ENCODE measurements around the gene RRP1B. TPM values are rescaled to one million over a fixed set of nuclear protein-coding genes. Genes with fewer than 3 reads are reported as not detected.

RRP1B gene
- total and polyA plus RNA-seq, 12 donors: 5.7 to 18.6 (median 15.7) TPM

DNA sequence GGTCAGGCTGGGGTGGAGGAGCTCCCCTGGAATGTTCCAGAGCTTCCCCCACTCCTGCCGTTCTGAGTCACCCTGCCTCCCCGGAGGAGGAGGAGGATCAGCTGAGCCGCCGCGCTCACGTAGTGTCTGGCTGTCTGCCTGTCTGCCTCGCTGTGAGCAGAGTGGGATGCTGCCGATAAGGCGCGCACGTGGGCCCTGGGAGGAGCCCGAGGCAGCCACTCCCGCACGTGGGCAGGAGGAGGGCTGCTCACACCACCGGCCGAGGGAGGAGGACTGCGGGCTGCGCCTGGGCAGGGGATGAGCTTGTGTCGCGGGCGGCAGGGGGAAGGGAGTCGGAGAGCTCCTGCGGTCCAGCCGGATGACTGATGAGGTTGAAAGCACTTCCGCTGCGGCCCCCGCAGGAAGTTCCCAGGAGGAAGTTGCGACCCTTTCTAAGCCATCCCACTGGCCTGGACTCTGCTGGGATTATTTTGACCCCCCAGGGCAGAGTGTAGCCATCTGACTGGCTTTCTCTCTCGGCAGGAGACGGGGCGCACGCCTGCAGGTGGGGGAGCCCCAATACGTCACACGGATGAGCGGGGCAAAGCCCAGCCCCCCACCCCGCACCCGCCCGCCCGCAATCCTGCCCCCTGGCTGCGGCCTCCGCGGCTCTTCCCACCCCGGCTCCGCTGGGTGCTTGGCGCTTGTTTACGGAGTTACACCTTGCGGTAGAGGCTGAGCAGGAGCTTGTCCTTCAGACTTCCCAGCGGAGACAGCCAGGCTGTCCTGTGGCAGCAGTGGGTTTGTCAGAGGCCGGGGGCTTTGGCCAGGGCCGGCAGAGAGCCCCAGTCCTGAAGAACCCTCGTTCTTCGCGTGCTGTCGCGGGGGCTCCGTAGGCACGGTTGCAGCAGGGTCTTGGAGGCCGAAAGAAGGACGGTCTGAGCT, 69.4 kb downstream of the RRP1B start:
- WGBS, 4 donors: 6 to 29% (median 8%) methylated on average over 9 to 59 of the region's 59 CpGs
- Histone ChIP-seq H3K27ac (peak overlapping the region; percentile 88 to 99 (median 98)), H3K4me3 (peak overlapping the region in 2 of 4 donors; percentile 41 to 63), H3K27me3 (no peaks in the 10 kb centered on the region), H3K9me3 (replicated peaks in 1 of 3) (no peaks in the 10 kb centered on the region), H3K36me3 (replicated peaks in 1 of 2) (peaks cover 0 to 6% of the 10 kb centered on the region in 2 donors), H3K4me1 (replicated peaks in 1 of 2) (peaks cover 48 to 61% of the 10 kb centered on the region in 2 donors)
- TF ChIP-seq POLR2A (IDR thresholded peaks at IDR 0.05): peak; percentile 74 to 94
- TF ChIP-seq, protein P1, sequence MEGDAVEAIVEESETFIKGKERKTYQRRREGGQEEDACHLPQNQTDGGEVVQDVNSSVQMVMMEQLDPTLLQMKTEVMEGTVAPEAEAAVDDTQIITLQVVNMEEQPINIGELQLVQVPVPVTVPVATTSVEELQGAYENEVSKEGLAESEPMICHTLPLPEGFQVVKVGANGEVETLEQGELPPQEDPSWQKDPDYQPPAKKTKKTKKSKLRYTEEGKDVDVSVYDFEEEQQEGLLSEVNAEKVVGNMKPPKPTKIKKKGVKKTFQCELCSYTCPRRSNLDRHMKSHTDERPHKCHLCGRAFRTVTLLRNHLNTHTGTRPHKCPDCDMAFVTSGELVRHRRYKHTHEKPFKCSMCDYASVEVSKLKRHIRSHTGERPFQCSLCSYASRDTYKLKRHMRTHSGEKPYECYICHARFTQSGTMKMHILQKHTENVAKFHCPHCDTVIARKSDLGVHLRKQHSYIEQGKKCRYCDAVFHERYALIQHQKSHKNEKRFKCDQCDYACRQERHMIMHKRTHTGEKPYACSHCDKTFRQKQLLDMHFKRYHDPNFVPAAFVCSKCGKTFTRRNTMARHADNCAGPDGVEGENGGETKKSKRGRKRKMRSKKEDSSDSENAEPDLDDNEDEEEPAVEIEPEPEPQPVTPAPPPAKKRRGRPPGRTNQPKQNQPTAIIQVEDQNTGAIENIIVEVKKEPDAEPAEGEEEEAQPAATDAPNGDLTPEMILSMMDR (IDR thresholded peaks at IDR 0.05): peak in 2 of 6 experiments; percentile 10 to 45
- DNase-seq: peak; percentile 97 to 99 (median 99)
- intact Hi-C loops (cut with DNase I): no loop called here

DNA sequence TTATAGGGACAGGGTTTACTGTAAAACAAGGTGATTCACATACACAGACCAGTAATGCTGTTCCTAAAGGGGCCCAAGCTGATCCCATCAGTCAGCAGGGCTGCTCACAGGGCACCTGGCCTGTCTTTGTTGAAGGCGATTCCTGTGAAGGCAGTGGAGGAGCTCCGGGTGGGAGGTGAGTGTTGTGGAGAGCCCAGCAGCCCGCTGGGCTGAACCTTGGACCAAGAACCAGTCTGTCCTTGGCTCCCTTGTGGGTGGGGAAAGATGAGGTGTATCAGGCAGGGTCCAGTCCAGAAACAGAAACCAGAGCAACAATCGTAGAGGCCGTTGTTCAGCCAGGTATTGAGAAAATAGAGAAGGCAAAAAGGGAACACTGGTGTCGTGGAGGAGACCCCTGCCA, 72.1 kb downstream of the RRP1B start:
- 50 to 57% (median 54%) methylated on average over 6 of the region's 6 CpGs for WGBS, 4 donors
- peak in 1 of 7 donors; percentile 39 for DNase-seq
- H3K36me3 ChIP-seq (replicated peaks in 1 of 2): peaks cover 0 to 4% of the 10 kb centered on the region in 2 donors
- no peak overlapping the region for H3K4me3 ChIP-seq
- TF ChIP-seq POLR2A (IDR thresholded peaks at IDR 0.05): no peak
- TF ChIP-seq, protein P1 (IDR thresholded peaks at IDR 0.05): no peak
- H3K4me1 ChIP-seq (replicated peaks in 1 of 2): peaks cover 37 to 53% of the 10 kb centered on the region in 2 donors
- H3K27me3 ChIP-seq: no peaks in the 10 kb centered on the region
- H3K27ac ChIP-seq: peak overlapping the region in 3 of 5 donors; percentile 38 to 68 (median 59)
- no peaks in the 10 kb centered on the region for H3K9me3 ChIP-seq (replicated peaks in 1 of 3)
- intact Hi-C loops (cut with DNase I): no loop called here

DNA sequence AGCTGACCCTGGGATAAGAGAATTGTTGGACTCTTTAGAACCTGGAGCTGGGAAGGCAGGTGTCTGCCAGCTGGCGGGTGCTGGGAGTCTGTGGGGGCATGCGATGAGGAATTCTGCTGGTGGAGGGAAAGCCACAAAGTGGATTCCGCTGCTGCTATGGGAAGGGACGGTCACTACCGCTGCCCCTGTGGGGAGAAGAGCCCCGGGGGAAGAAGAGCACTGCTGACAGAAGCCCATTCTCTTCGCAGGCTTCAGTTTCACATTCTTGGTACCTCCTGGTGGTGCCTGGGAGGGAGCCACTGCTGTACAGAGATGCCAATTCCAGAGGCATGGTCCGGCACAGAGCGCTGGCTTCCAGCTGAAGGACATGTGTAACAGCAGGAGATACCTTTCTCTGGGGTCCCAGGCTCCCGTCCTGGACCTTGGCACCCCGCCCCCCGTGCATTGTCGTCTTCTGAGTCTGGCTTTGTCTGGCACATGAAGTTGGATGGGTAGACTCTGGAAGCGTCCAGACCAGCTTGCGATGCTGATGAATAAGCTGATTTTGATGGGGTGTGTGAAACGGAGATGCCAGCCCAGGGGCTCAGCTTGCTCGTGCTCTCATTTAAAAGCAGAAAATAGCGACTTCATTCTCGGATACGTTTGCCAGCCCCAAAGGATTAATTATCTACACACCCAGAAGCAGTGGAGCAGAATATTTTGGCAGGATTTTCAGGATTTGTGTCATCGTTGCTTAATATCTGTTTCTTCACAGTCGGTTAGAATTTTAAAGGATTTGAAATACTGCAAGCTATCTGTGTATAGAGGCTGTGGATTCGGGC, 72.7 kb downstream of the RRP1B start:
- DNase-seq: peak in 1 of 7 donors; percentile 15
- peak overlapping the region in 3 of 5 donors; percentile 38 to 68 (median 59) for H3K27ac ChIP-seq
- H3K4me1 ChIP-seq (replicated peaks in 1 of 2): peaks cover 31 to 47% of the 10 kb centered on the region in 2 donors

More for the DNA sequence above, 72.7 kb downstream of the RRP1B start:
- no peaks in the 10 kb centered on the region for H3K9me3 ChIP-seq (replicated peaks in 1 of 3)
- 60 to 80% (median 73%) methylated on average over 21 to 23 of the region's 23 CpGs for WGBS, 4 donors
- H3K27me3 ChIP-seq: no peaks in the 10 kb centered on the region
- intact Hi-C loops (cut with DNase I): no loop called here
- H3K4me3 ChIP-seq: no peak overlapping the region
- TF ChIP-seq, protein P1 (IDR thresholded peaks at IDR 0.05): no peak
- no peak for TF ChIP-seq POLR2A (IDR thresholded peaks at IDR 0.05)
- peaks cover 0 to 4% of the 10 kb centered on the region in 2 donors for H3K36me3 ChIP-seq (replicated peaks in 1 of 2)
